T-helper 2 cell treated with Interferon-gamma antibody and Interleukin-4, amounts not matched to agents 100 ng/mL and 5 ng/mL, for 36 hours (primary cell): ENCODE data around the gene CPT1C. TPM values are rescaled to one million over a fixed set of nuclear protein-coding genes. Genes with fewer than 3 reads are reported as not detected.

ENCODE experiments used
- intact Hi-C: fragments of 100-400 bp; cut with micrococcal nuclease; formaldehyde crosslinking; loops from one replicate; pipeline ENCODE4 v1.15.1; 2023
- total RNA-seq: library from RNA; stranded (reverse); gene quantifications from 2 replicates; pipeline ENCODE4 v1.2.3, GENCODE V29; 2022

Gene CPT1C
- total RNA-seq, 1 donor from 2014 or later, result 2.4 TPM

DNA sequence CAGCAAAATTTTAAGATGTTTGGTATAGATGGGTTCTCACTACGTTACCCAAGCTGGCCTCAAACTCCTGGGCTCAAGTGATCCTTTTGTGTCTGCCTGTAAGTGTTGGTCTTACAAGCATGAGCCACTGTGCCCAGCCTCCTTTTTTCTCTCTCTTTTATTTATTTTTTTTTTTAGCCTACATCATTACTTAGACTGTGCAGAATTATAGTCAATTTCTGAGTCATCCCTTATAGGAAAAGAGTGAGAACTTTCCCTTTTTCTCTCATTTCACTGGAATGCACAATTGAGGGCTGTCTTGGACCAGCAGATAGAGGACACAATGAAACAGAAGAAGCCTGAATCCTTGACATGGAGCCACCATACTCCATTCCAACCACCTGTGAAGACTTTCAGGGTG is 58.9 kb downstream of the CPT1C start:
- intact Hi-C loops, result no loop called here

DNA sequence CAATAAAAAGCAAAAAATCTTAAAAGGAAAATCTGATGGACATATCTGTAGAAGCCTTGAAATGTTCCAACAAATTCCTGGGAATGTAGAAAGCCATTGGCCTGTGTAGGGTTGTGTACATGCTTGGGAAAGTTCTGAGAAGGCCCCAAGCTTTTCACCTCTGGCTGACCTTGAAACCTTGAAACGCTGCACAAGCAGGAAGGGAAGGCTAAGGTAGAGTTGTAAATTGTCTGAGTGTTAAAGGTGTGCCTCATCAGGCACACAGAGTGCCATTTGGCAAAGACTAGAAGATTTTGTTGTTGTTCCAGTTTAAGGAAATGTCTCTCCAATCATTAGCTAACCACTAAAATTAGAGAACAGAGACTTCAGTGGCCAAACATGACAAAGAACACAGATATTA is 61.8 kb downstream of the CPT1C start:
- intact Hi-C loops, result no loop called here

DNA sequence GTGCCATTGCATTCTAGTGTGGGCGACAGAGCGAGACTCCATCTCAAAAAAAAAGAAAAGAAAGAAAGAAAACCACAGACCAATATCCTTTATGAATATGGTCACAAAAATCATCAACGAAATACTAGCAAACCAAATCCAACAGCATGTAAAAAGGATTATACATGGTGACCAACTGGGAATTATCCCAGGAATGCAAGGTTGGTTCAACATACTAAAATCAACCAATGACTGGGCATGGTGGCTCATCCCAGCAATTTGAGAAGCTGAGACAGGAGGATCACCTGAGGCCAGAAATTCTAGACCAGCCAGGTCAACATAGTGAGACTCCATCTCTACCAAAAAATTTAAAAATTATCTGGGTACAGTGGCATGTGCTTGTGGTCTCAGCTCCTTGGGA is 65.0 kb downstream of the CPT1C start:
- intact Hi-C loops, result no loop called here

DNA sequence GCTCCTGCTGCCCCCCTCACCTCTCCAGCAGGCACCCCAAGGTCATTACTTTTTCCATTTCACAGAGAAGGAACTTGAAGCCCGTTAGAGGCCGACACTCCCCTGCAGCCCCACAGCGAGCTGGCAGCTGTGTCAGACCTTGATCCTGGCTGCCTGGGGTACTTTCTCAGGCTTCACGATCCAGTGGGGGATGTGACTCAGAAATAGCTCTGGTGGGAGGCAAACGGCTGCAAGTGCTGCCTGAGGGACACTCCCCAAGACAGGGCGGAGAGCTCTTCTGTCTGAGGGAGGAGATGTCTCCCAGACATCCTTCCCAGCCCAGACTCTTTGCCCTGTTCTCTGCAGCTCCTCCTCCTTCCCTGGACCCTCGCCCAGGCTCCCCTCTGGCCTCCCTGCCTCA is 67.4 kb downstream of the CPT1C start:
- intact Hi-C loops, result no loop called here

DNA sequence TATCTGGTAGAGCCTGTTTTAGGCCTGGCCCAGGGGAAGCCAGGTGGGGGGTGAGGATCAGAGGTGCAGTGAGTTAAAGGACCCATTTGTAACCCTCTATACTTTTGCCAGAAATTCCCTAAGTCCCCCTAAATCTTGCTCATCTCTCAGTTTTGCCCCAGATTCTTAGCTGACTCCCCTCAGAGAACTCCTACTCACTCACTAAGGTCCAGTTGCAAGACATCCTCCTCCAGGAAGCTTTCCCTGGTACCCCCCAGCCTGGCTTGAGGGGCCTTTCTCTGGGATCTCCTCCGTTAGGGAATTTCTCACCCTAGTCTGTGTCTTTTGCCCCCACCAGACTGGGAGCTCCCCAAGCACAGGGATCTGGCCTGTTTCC is 70.3 kb downstream of the CPT1C start:
- intact Hi-C loops, result no loop called here

DNA sequence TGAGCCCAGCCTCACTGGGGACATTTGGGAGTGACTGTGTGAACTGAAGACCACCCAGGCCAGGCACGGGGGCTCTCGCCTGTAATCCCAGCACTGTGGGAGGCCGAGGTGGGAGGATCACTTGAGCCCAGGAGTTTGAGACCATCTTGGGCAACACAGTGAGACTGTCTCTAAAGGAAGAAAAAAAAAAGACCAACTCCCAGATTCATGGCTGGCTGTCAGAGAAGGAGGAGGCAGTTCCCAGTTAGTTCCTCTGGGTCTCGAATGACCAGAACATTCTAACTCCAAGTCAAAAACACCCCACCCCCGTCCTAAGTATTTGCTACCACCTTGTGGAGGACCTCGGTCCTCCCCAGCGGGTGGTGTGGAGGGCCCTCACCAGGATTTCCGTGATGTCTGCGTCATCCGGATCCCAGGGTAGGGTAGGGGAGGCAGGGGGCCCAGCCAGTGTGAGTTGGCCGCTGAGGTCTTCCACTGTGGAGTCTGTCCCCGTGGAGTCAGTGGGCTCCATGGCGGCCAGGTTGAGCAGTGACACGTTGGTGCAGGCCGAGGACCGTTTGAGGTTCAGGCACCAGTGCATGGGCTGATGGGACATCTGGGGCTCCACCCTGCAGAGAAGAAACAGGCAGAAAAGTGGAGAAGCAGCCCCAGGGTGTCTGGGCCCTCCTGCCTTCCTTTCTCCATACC is 70.9 kb downstream of the CPT1C start:
- intact Hi-C loops, result no loop called here

DNA sequence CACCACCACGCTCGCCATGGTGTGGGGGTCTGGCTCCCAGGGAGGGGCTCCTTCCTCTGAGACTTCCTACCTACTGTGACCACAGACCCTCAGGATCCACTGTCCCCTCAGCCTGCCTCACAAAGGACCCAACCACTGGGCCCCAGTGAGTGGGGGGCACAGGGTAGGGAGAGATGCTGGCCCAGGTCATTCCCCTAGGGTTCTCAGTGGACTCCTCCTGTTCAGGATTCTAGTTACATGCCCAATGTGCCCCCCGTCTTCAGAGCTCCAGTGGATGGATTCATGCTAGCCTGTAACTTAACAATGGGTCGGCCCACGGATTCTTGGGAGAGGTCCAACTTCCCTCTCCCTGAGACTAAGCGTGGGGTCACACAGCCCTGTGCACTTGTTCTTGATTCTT is 72.3 kb downstream of the CPT1C start, which contains the start of gene TSKS:
Gene TSKS, minus strand, starts transcription at position 77 of the 400 bp plus-strand sequence. Its CDS starts 59 bp downstream, at position 18.
- intact Hi-C loops, result no loop called here

Other genes with a start within 250 kb of the CPT1C start
- 0.07 and 0.09 TPM in 2 replicates for gene SLC17A7, start 249.6 kb upstream of the CPT1C start, total RNA-seq
- 146 and 150 TPM in 2 replicates for gene PIH1D1, start 239.3 kb upstream of the CPT1C start, total RNA-seq
- 45.5 and 47.5 TPM in 2 replicates for gene ALDH16A1, start 237.9 kb upstream of the CPT1C start, total RNA-seq
- gene FLT3LG, start 216.9 kb upstream of the CPT1C start, total RNA-seq, result 271 and 275 TPM in 2 replicates
- gene RPL13A, start 203.5 kb upstream of the CPT1C start, total RNA-seq, result 2,471 and 2,495 TPM in 2 replicates
- gene RPS11, start 194.7 kb upstream of the CPT1C start, total RNA-seq, result 2,021 and 2,052 TPM in 2 replicates
- gene FCGRT, start 178.5 kb upstream of the CPT1C start, total RNA-seq, result 7.4 and 8.5 TPM in 2 replicates
- gene RCN3, start 163.1 kb upstream of the CPT1C start, total RNA-seq, result 3.0 and 3.9 TPM in 2 replicates
- gene NOSIP, start 110.6 kb upstream of the CPT1C start, total RNA-seq, result 172 and 174 TPM in 2 replicates
- 0.82 and 1.1 TPM in 2 replicates for gene PRRG2, start 109.8 kb upstream of the CPT1C start, total RNA-seq
- 42.0 and 43.3 TPM in 2 replicates for gene PRR12, start 99.9 kb upstream of the CPT1C start, total RNA-seq
- 6.8 and 9.3 TPM in 2 replicates for gene RRAS, start 51.0 kb upstream of the CPT1C start, total RNA-seq
- 61.9 and 65.4 TPM in 2 replicates for gene SCAF1, start 48.9 kb upstream of the CPT1C start, total RNA-seq
- gene IRF3, start 25.3 kb upstream of the CPT1C start, total RNA-seq, result 135 and 158 TPM in 2 replicates
- gene BCL2L12, start 25.2 kb upstream of the CPT1C start, total RNA-seq, result 70.4 and 75.7 TPM in 2 replicates
- 173 and 187 TPM in 2 replicates for gene PRMT1, start 13.8 kb upstream of the CPT1C start, total RNA-seq
- gene ADM5, start 1.5 kb upstream of the CPT1C start, total RNA-seq, result 4.8 and 4.9 TPM in 2 replicates
- gene TSKS, start 72.2 kb downstream of the CPT1C start, total RNA-seq, result 2.9 and 3.3 TPM in 2 replicates
- gene AP2A1, start 75.9 kb downstream of the CPT1C start, total RNA-seq, result 70.9 and 73.8 TPM in 2 replicates
- gene FUZ, start 122.2 kb downstream of the CPT1C start, total RNA-seq, result 11.3 and 11.5 TPM in 2 replicates
- gene MED25, start 127.2 kb downstream of the CPT1C start, total RNA-seq, result 54.1 and 56.1 TPM in 2 replicates
- gene PTOV1, start 160.0 kb downstream of the CPT1C start, total RNA-seq, result 90.5 and 96.0 TPM in 2 replicates
- 146 and 160 TPM in 2 replicates for gene PNKP, start 176.5 kb downstream of the CPT1C start, total RNA-seq
- 15.8 and 18.4 TPM in 2 replicates for gene AKT1S1, start 186.2 kb downstream of the CPT1C start, total RNA-seq
- gene TBC1D17, start 186.6 kb downstream of the CPT1C start, total RNA-seq, result 22.9 and 26.6 TPM in 2 replicates
- 1.9 and 2.1 TPM in 2 replicates for gene IL4I1, start 205.8 kb downstream of the CPT1C start, total RNA-seq
- gene ATF5, start 238.1 kb downstream of the CPT1C start, total RNA-seq, result 10.7 and 11.3 TPM in 2 replicates
- 126 and 138 TPM in 2 replicates for gene NUP62, start 238.4 kb downstream of the CPT1C start, total RNA-seq